Neuronal stem cell (in vitro differentiated cells): ENCODE data around the gene STXBP1.

Experiments used
- DNase-seq: peaks from one replicate; pipeline ENCODE4 v3.0.0-alpha.2; 2013; ENCODE audit warnings: low spot score
- H2AFZ ChIP-seq: one replicate; pipeline ENCODE4 v1.6.1; 2013; ENCODE audit warnings: mild to moderate bottlenecking, low read length, inconsistent platforms
- H2AK5ac ChIP-seq: 2 replicates; pipeline ENCODE4 v1.6.1; 2013; ENCODE audit warnings: low read depth, mild to moderate bottlenecking, inconsistent platforms, low read length, moderate library complexity, mixed read lengths
- H2BK120ac ChIP-seq: 2 replicates; pipeline ENCODE4 v1.6.1; 2013; ENCODE audit warnings: low read depth, mild to moderate bottlenecking, inconsistent platforms, low read length, moderate library complexity, mixed read lengths
- H2BK12ac ChIP-seq: one replicate; pipeline ENCODE4 v1.6.1; 2013; ENCODE audit warnings: low read length, inconsistent platforms
- H2BK15ac ChIP-seq: 2 replicates; pipeline ENCODE4 v1.6.1; 2013; ENCODE audit warnings: mild to moderate bottlenecking, low read length, inconsistent platforms, mixed read lengths
- H2BK5ac ChIP-seq: one replicate; pipeline ENCODE4 v1.6.1; 2013; ENCODE audit warnings: inconsistent platforms, mild to moderate bottlenecking, low read length, moderate library complexity
- H3K14ac ChIP-seq: one replicate; pipeline ENCODE4 v1.6.1; 2013; ENCODE audit warnings: low read length, inconsistent platforms
- H3K18ac ChIP-seq: 2 replicates; pipeline ENCODE4 v1.6.1; 2013; ENCODE audit warnings: low read length, inconsistent platforms
- H3K23ac ChIP-seq: 2 replicates; pipeline ENCODE4 v1.6.1; 2013; ENCODE audit warnings: low read depth, mild to moderate bottlenecking, mixed read lengths, low read length, inconsistent platforms; ENCODE audit not compliant: poor library complexity
- H3K27ac ChIP-seq: replicated peaks from 3 replicates; pipeline ENCODE4 v1.5.1; 2013; ENCODE audit warnings: low read length, inconsistent platforms
- H3K27me3 ChIP-seq, 3 experiments: 2 replicates each; pipeline ENCODE4 v1.6.1; 2013; ENCODE audit warnings: low read length in 3 of 3, mild to moderate bottlenecking in 2 of 3, inconsistent platforms in 1 of 3, low read depth in 1 of 3, mixed read lengths in 1 of 3, moderate library complexity in 1 of 3; ENCODE audit not compliant: control insufficient read depth in 3 of 3, insufficient read depth in 3 of 3
- H3K36me3 ChIP-seq, 2 donors: replicated peaks in 1 of 2; 2 replicates each; pipeline ENCODE4 v1.6.1; 2013; ENCODE audit warnings: low read length in 2 of 2; ENCODE audit not compliant: control insufficient read depth in 2 of 2, insufficient read depth in 2 of 2
- H3K4ac ChIP-seq: 2 replicates; pipeline ENCODE4 v1.6.1; 2013; ENCODE audit warnings: inconsistent platforms, mild to moderate bottlenecking, low read length, moderate library complexity
- H3K4me1 ChIP-seq, 2 donors: 1 replicate in 1 of 2; 2 replicates in 1 of 2; pipeline ENCODE4 v1.6.1; 2013; ENCODE audit warnings: low read length in 2 of 2, low read depth in 1 of 2; ENCODE audit not compliant: control insufficient read depth in 2 of 2, insufficient read depth in 1 of 2
- H3K4me2 ChIP-seq: one replicate; pipeline ENCODE4 v1.6.1; 2013; ENCODE audit warnings: mild to moderate bottlenecking, low read length, inconsistent platforms; ENCODE audit not compliant: insufficient read depth, poor library complexity, severe bottlenecking
- H3K4me3 ChIP-seq, 2 donors: 2 replicates each; pipeline ENCODE4 v1.5.1; 2013; ENCODE audit warnings: low read length in 2 of 2, mild to moderate bottlenecking in 2 of 2, inconsistent platforms in 1 of 2, moderate library complexity in 1 of 2
- H3K79me1 ChIP-seq: one replicate; pipeline ENCODE4 v1.6.1; 2013; ENCODE audit warnings: low read depth, mild to moderate bottlenecking, inconsistent platforms, low read length, moderate library complexity
- H3K9ac ChIP-seq: one replicate; pipeline ENCODE4 v1.6.1; 2013; ENCODE audit warnings: mild to moderate bottlenecking, low read depth, low read length, inconsistent platforms; ENCODE audit not compliant: poor library complexity
- H3K9me3 ChIP-seq, 2 donors: replicated peaks in 1 of 2; 2 replicates each; pipeline versions ENCODE3 to v1.6.1; 2013; ENCODE audit warnings: low read length in 2 of 2, mild to moderate bottlenecking in 2 of 2, inconsistent platforms in 1 of 2, low read depth in 1 of 2, mixed read lengths in 1 of 2, moderate library complexity in 1 of 2; ENCODE audit not compliant: control insufficient read depth in 2 of 2, insufficient read depth in 1 of 2
- H4K8ac ChIP-seq: one replicate; pipeline ENCODE4 v1.6.1; 2013; ENCODE audit warnings: low read depth, mild to moderate bottlenecking, inconsistent platforms, low read length, moderate library complexity
- H4K91ac ChIP-seq: one replicate; pipeline ENCODE4 v1.6.1; 2013; ENCODE audit warnings: low read length, low read depth, mild to moderate bottlenecking, inconsistent platforms; ENCODE audit not compliant: poor library complexity
- WGBS, 2 donors: extraction: QIAGEN DNeasy Blood & Tissue Kit; methylation state at CpG; one replicate each; pipeline ENCODE4 v1.1.7; 2013; ENCODE audit warnings: missing lambda C conversion rate in 2 of 2, mixed read lengths in 1 of 2; ENCODE audit not compliant: insufficient read length in 2 of 2, insufficient replicate concordance in 1 of 2; ENCODE audit errors: extremely low coverage in 2 of 2; 5-methylcytosine and 5-hydroxymethylcytosine counted together

Gene STXBP1

DNA sequence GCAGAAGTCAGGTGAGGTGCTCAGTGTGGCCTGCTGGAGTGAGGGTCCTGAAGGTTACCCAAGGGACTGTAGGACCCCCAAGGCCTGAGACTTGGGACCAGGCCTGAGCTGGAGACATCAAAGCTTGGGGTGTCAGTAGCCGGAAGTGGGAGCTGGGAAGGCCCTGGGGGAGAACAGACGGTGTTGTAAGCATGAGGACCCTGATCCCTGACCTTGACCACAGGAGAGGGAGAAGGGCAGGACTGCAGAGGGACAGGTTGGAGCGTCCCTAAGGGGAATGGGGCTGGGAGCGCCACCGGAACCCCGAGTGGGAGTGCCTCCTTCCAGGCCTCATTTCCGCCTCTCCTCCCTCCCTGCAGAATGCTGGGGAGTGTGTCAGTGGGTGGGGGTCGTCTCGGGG, 104.3 kb downstream of the STXBP1 start:
- H3K14ac ChIP-seq: peak overlapping the region; percentile 56
- H3K4me3 ChIP-seq: peak overlapping the region in 1 of 2 donors; percentile 69
- H3K23ac ChIP-seq: peak overlapping the region; percentile 43
- H3K27me3 ChIP-seq: peaks cover 0 to 10% (median 0%) of the 10 kb centered on the region in 3 experiments
- no CpG with 5 or more reads among the region's 9 CpGs for WGBS, 2 donors
- H4K8ac ChIP-seq: no peak overlapping the region
- H2BK12ac ChIP-seq: no peak overlapping the region
- no peak overlapping the region for H3K9ac ChIP-seq
- peak overlapping the region; percentile 90 for H2AK5ac ChIP-seq
- H3K4ac ChIP-seq: no peak overlapping the region
- H3K36me3 ChIP-seq: no peaks in the 10 kb centered on the region
- no peak overlapping the region for H4K91ac ChIP-seq
- H2BK120ac ChIP-seq: no peak overlapping the region
- H3K4me1 ChIP-seq: peaks cover 6 to 21% of the 10 kb centered on the region in 2 donors
- peaks cover 4% of the 10 kb centered on the region for H3K79me1 ChIP-seq
- peak overlapping the region; percentile 95 for H2AFZ ChIP-seq
- H3K9me3 ChIP-seq: no peaks in the 10 kb centered on the region
- H3K4me2 ChIP-seq: peak overlapping the region; percentile 93
- no peak overlapping the region for H2BK5ac ChIP-seq
- no peak for DNase-seq
- H3K18ac ChIP-seq: peak overlapping the region; percentile 85
- H3K27ac ChIP-seq: no peak overlapping the region
- H2BK15ac ChIP-seq: peak overlapping the region; percentile 20

DNA sequence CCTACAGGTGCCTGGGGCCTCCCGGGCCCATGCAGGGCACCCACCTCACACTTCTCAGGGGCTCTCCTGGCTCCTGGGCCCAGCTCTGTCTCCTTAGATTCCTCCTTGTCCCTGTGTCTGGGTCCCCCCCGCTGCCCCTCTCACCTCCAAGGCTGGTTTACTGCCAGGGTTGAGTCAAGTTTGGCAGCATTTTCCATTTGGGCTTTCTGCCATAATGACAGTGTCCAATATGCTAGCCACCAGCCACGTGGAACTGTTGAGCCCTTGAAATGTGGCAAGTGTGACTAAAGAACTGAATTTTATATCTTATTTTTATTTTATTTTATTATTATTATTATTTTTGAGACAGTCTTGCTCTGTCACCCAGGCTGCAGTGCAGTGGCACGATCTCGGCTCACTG, 105.7 kb downstream of the STXBP1 start:
- H2BK12ac ChIP-seq: no peak overlapping the region
- peaks cover 0 to 10% (median 9%) of the 10 kb centered on the region in 3 experiments for H3K27me3 ChIP-seq
- no peaks in the 10 kb centered on the region for H3K9me3 ChIP-seq
- no peak overlapping the region for H4K8ac ChIP-seq
- no peak overlapping the region for H3K4me2 ChIP-seq
- H2BK15ac ChIP-seq: no peak overlapping the region
- peak overlapping the region; percentile 60 for H2BK5ac ChIP-seq
- H3K23ac ChIP-seq: no peak overlapping the region
- no CpG with 5 or more reads among the region's 5 CpGs for WGBS, 2 donors
- H3K4me1 ChIP-seq: peaks cover 6 to 13% of the 10 kb centered on the region in 2 donors
- peaks cover 4% of the 10 kb centered on the region for H3K79me1 ChIP-seq
- H3K18ac ChIP-seq: no peak overlapping the region
- no peak overlapping the region for H3K4ac ChIP-seq
- no peak overlapping the region for H3K4me3 ChIP-seq
- no peak overlapping the region for H2AK5ac ChIP-seq
- no peak overlapping the region for H2AFZ ChIP-seq
- H3K36me3 ChIP-seq: no peaks in the 10 kb centered on the region
- H4K91ac ChIP-seq: no peak overlapping the region
- H3K27ac ChIP-seq: no peak overlapping the region
- H3K14ac ChIP-seq: no peak overlapping the region
- no peak overlapping the region for H3K9ac ChIP-seq
- H2BK120ac ChIP-seq: no peak overlapping the region
- DNase-seq: no peak

GRCh38 chr9:127720031-127720864, 108.2 kb downstream of the STXBP1 start:
- Histone ChIP-seq H2BK120ac (no peak overlapping the region), H4K8ac (peak overlapping the region; percentile 23), H2AK5ac (peak overlapping the region; percentile 93), H2BK15ac (no peak overlapping the region), H3K9me3 (no peaks in the 10 kb centered on the region), H2BK12ac (peak overlapping the region; percentile 14), H3K4ac (no peak overlapping the region), H3K9ac (peak overlapping the region; percentile 44), H3K4me1 (peaks cover 5 to 7% of the 10 kb centered on the region in 2 donors), H3K23ac (no peak overlapping the region), H3K27me3 (peaks cover 0 to 21% (median 0%) of the 10 kb centered on the region in 3 experiments), H3K14ac (peak overlapping the region; percentile 82), H3K27ac (no peak overlapping the region), H3K4me2 (no peak overlapping the region), H2AFZ (no peak overlapping the region), H2BK5ac (no peak overlapping the region), H3K36me3 (no peaks in the 10 kb centered on the region), H3K79me1 (no peaks in the 10 kb centered on the region), H3K4me3 (no peak overlapping the region), H3K18ac (peak overlapping the region; percentile 80), H4K91ac (peak overlapping the region; percentile 53)
- DNase-seq: no peak
- no CpG with 5 or more reads among the region's 12 CpGs for WGBS, 2 donors

GRCh38 chr9:127720865-127721227, 108.8 kb downstream of the STXBP1 start:
- H3K36me3 ChIP-seq: no peaks in the 10 kb centered on the region
- H3K27me3 ChIP-seq: peaks cover 0 to 21% (median 0%) of the 10 kb centered on the region in 3 experiments
- H2BK15ac ChIP-seq: peak overlapping the region; percentile 67
- H3K9me3 ChIP-seq: no peaks in the 10 kb centered on the region
- H2BK120ac ChIP-seq: no peak overlapping the region
- DNase-seq: no peak
- H2BK12ac ChIP-seq: no peak overlapping the region
- H3K9ac ChIP-seq: no peak overlapping the region
- H3K4ac ChIP-seq: no peak overlapping the region
- H3K18ac ChIP-seq: no peak overlapping the region
- no peak overlapping the region for H2AK5ac ChIP-seq
- H4K91ac ChIP-seq: no peak overlapping the region
- H3K79me1 ChIP-seq: no peaks in the 10 kb centered on the region
- no peak overlapping the region for H2AFZ ChIP-seq
- no peak overlapping the region for H3K4me3 ChIP-seq
- H3K23ac ChIP-seq: no peak overlapping the region
- no peak overlapping the region for H3K4me2 ChIP-seq
- H3K14ac ChIP-seq: no peak overlapping the region
- H3K4me1 ChIP-seq: peaks cover 5 to 7% of the 10 kb centered on the region in 2 donors
- H2BK5ac ChIP-seq: no peak overlapping the region
- no peak overlapping the region for H3K27ac ChIP-seq
- no peak overlapping the region for H4K8ac ChIP-seq
